ENCODE results near the gene PBX2.

Gene PBX2

GRCh38 chr6:32174416-32174815, 15.6 kb downstream of the PBX2 start:
- no peak for DNase-seq (ENCODE audit: low read depth)
- TF ChIP-seq, protein P1, sequence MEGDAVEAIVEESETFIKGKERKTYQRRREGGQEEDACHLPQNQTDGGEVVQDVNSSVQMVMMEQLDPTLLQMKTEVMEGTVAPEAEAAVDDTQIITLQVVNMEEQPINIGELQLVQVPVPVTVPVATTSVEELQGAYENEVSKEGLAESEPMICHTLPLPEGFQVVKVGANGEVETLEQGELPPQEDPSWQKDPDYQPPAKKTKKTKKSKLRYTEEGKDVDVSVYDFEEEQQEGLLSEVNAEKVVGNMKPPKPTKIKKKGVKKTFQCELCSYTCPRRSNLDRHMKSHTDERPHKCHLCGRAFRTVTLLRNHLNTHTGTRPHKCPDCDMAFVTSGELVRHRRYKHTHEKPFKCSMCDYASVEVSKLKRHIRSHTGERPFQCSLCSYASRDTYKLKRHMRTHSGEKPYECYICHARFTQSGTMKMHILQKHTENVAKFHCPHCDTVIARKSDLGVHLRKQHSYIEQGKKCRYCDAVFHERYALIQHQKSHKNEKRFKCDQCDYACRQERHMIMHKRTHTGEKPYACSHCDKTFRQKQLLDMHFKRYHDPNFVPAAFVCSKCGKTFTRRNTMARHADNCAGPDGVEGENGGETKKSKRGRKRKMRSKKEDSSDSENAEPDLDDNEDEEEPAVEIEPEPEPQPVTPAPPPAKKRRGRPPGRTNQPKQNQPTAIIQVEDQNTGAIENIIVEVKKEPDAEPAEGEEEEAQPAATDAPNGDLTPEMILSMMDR (conservative IDR thresholded peaks at IDR 0.05; ENCODE audit: low read depth, low read length) = no peak
- H3K4me3 ChIP-seq (ENCODE audit: low read length) = no peak overlapping the region

- TF ChIP-seq, protein P1 (conservative IDR thresholded peaks at IDR 0.05; ENCODE audit: low read depth, low read length) = no peak
- H3K4me3 ChIP-seq (ENCODE audit: low read length) = no peak overlapping the region
- no peak for DNase-seq (ENCODE audit: low read depth)
Measured at GRCh38 chr6:32173051-32173727, 16.8 kb downstream of the PBX2 start.

DNA sequence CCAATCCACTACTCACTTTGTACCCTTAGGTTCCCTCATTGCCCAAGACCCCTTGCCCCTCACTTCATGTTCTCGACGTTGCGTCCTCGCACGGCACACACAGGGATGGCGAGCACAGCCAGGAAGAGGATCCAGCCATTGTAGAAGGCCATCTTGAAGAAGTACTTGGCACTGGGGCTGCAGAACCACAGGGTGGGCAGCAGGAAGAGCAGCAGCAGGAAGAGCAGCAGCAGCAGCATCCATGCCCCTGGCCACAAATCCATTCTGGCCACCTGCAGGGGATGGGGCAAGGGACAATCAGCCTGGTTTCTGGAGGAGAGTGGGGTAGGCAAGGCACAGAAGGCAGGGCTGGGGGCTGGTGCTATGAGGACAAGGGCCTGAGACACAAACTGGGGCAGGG, 18.8 kb downstream of the PBX2 start:
- H3K4me3 ChIP-seq (ENCODE audit: low read length) = no peak overlapping the region
- TF ChIP-seq, protein P1 (conservative IDR thresholded peaks at IDR 0.05; ENCODE audit: low read depth, low read length) = no peak
- no peak for DNase-seq (ENCODE audit: low read depth)

DNA sequence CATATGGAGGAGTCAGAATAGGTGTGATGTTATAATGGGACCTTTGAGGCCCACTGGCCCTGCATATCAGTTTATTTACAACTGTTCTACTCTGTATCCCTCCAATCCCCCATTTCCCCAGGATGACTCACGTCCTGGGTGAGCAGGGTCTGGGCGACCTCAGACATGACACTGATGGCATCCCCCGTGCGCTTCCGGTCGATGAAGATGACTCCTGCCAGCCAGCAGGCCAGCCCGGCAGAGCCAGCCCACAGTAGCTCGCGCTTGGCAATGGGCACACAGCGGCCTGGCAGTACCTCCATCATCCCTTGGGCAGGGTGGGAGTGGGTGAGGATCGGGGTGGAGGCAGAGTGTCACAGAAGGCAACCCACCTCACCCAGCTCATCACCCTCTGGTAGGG, 19.7 kb downstream of the PBX2 start:
- TF ChIP-seq, protein P1 (conservative IDR thresholded peaks at IDR 0.05; ENCODE audit: low read depth, low read length) = no peak
- H3K4me3 ChIP-seq (ENCODE audit: low read length) = no peak overlapping the region
- DNase-seq (ENCODE audit: low read depth) = no peak

GRCh38 chr6:32168807-32169591, 21.0 kb downstream of the PBX2 start:
- no peak overlapping the region for H3K4me3 ChIP-seq (ENCODE audit: low read length)
- TF ChIP-seq, protein P1 (conservative IDR thresholded peaks at IDR 0.05; ENCODE audit: low read depth, low read length) = no peak
- no peak for DNase-seq (ENCODE audit: low read depth)

GRCh38 chr6:32168350-32168749, 21.7 kb downstream of the PBX2 start:
- H3K4me3 ChIP-seq (ENCODE audit: low read length) = no peak overlapping the region
- no peak for DNase-seq (ENCODE audit: low read depth)
- TF ChIP-seq, protein P1 (conservative IDR thresholded peaks at IDR 0.05; ENCODE audit: low read depth, low read length) = no peak

Data from retinal pigment epithelial cell (primary cell).